GM12872 (cell line): ENCODE data around the gene NR3C1.

Experiments
- CTCF ChIP-seq: IDR thresholded peaks from 3 replicates; pipeline ENCODE4 v1.5.1; 2011; ENCODE audit warnings: low read depth, mild to moderate bottlenecking, low read length, moderate library complexity; ENCODE audit not compliant: insufficient read depth

NR3C1 gene

DNA sequence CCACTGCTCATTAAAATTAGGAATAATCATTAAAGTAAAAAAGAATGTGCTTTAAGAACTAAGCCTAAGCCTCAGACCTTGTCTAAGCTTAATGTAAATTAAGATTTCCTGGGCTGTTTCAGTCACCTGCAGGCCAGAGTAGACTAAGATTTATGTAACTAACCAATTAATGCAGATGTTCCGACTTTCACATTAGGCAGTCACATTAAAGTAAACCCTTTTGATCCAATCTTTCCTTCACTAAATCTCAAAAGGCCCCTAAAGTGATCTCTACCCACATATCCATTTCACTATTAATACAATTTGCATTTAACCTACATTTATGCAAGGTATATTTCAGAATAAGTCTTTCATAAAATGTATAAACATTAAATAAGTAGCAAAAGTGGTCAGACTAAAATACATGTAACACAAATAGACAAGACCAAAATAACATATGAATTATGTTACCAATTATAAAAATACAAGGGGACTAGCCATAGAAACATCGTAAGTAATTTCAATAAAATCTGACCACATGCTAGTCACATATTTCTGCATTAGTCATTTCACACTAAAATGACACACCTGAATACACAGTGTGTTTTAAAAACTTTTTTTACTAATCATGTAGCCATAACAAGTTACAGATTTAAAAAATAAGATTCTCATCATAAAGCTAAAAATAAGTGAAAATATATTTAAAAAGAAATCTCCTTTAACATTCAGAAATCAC lies 7.7 kb downstream of the NR3C1 start:
- TF ChIP-seq CTCF: no peak

GRCh38 chr5:143393524-143393923 lies 10.0 kb downstream of the NR3C1 start:
- TF ChIP-seq CTCF: no peak

DNA sequence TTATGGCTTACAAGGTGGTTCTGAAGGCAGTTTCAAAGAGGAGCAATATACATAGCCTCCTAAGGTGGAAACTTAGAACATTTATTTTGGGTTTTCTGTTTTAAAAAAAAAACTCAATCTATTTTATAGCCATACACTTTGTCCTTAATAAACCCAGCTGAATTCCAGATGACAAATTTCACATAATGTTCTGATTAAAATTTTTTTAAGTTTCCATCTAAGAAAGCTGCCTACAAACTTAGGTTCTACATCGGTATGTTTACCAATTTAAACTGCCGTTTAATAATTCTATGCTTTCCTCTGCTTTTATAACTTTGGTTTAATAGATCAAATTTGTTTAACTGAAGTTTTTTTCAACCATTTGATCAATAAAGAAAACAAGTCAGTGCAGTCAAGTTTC lies 12.5 kb downstream of the NR3C1 start:
- TF ChIP-seq CTCF: no peak

DNA sequence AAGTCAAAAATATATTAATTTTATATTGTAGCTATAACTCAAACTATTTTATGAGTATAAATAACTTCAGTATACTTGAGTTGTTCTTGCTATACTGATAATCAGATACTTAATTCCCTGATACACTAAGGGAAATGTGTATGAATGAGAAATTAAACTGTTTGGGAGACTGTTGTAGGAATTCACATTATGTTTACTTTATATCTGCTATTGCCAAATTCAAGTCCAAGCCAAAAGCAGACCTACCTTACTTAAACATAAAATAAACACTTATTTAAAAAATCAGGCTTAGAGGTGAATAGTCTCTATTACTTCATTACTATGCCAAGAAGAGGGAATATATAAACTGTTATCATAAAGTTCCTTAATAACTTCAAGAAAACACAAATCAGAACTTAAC lies 13.2 kb downstream of the NR3C1 start:
- no peak for TF ChIP-seq CTCF

- TF ChIP-seq CTCF: no peak
These were observed 16.8 kb downstream of the NR3C1 start for GRCh38 chr5:143386725-143387124.

DNA sequence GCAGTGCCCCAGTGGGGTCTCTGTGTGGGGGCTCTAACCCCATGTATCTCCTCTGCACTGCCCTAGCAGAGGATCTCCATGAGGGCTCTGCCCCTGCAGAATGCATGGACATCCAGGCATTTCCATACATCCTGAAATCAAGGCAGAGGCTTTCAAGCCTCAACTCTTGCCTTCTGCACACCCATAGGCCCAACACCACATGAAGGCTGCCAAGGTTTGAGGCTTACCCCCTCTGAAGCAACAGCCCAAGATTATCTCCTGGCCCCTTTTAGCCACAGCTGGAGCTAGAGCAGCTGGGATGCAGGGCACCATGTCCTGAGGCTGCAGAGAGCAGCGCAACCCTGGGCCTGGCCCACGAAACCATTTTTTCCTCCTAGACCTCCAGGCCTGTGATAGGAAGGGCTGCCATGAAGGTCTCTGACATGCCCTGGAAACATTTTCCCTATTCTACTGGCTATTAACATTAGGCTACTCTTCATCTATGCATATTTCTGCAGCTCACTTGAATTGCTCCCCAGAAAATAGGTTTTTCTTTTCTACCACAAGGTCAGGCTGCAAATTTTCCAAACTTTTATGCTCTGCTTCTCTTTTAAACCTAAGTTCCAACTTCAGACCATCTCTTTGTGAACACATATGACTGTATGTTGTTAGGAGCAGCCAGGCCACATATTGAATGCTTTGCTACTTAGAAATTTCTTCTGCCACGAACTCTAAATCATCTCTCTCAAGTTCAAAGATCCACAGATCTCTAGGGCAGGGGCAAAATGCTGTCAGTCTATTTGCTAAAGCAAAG lies 18.4 kb downstream of the NR3C1 start:
- no peak for TF ChIP-seq CTCF

DNA sequence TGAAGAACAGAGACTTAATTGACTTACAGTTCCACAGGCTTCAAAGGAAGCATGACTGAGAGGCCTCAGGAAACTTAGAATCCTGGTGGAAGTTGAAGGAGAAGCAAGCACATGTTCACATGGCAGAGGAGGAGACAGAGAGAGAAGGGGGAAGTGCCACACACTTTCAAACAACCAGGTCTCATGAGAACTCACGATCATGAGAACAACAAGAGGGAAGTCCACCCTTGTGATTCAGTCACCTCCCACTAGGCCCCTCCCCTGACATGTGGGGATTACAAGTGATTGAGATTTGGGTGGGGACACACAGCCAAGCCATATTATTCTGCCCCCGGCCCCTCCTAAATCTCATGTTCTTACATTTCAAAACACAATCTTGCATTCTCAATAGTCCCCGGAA lies 19.5 kb downstream of the NR3C1 start:
- no peak for TF ChIP-seq CTCF
